Spinal cord (tissue), 10 donors: Measurements from ENCODE around the gene ALKBH2. TPM values are rescaled to one million over a fixed set of nuclear protein-coding genes. Genes with fewer than 3 reads are reported as not detected.
A peak's percentile ranks its signal among the peaks of the same experiment; 100 is the strongest.

Experiments used
- DNase-seq, 6 donors: peaks; one replicate each; pipeline versions ENCODE4 v3.0.0 to v3.0.0-alpha.2; 2013 to 2015; ENCODE audit warnings: low spot score in 6 of 6, low read depth in 4 of 6
- H3K27ac ChIP-seq: one replicate; pipeline ENCODE4 v1.5.1; 2013; ENCODE audit warnings: low read depth, low read length, control low read depth
- H3K27me3 ChIP-seq: one replicate; pipeline ENCODE4 v1.6.1; 2013; ENCODE audit warnings: low read length; ENCODE audit not compliant: control insufficient read depth, insufficient read depth
- H3K36me3 ChIP-seq: one replicate; pipeline ENCODE4 v1.6.1; 2013; ENCODE audit warnings: low read length; ENCODE audit not compliant: control insufficient read depth, insufficient read depth
- H3K4me1 ChIP-seq: one replicate; pipeline ENCODE4 v1.6.1; 2013; ENCODE audit warnings: low read length; ENCODE audit not compliant: control insufficient read depth, insufficient read depth
- H3K4me3 ChIP-seq: one replicate; pipeline ENCODE4 v1.5.1; 2013; ENCODE audit warnings: low read depth, low read length, control low read depth
- H3K9me3 ChIP-seq: one replicate; pipeline ENCODE4 v1.6.1; 2013; ENCODE audit warnings: low read length; ENCODE audit not compliant: control insufficient read depth, insufficient read depth
- WGBS: methylation state at CpG from one replicate; pipeline ENCODE4 v1.1.5; 2013; ENCODE audit warnings: missing lambda C conversion rate; ENCODE audit not compliant: insufficient coverage; 5-methylcytosine and 5-hydroxymethylcytosine counted together
- polyA plus RNA-seq, 2 donors: library from polyadenylated mRNA; unstranded; fragments of 120-200 nt; gene quantifications; one replicate each; pipeline ENCODE4 v1.2.1, GENCODE V29; 2013; ENCODE audit not compliant: insufficient read length in 2 of 2
- total RNA-seq, 2 donors: library from RNA; depleted of rRNA in 1 of 2; stranded (reverse); fragments of 120-200 nt in 1 of 2; fragments of >200 nt in 1 of 2; gene quantifications; one replicate each; pipeline versions ENCODE4 v1.2.3 to v1.2.4, GENCODE V29; 2013 to 2014
- donor health status: healthy.

Gene ALKBH2
- total and polyA plus RNA-seq, 4 donors: 14.2 to 33.9 (median 28.4) TPM

DNA sequence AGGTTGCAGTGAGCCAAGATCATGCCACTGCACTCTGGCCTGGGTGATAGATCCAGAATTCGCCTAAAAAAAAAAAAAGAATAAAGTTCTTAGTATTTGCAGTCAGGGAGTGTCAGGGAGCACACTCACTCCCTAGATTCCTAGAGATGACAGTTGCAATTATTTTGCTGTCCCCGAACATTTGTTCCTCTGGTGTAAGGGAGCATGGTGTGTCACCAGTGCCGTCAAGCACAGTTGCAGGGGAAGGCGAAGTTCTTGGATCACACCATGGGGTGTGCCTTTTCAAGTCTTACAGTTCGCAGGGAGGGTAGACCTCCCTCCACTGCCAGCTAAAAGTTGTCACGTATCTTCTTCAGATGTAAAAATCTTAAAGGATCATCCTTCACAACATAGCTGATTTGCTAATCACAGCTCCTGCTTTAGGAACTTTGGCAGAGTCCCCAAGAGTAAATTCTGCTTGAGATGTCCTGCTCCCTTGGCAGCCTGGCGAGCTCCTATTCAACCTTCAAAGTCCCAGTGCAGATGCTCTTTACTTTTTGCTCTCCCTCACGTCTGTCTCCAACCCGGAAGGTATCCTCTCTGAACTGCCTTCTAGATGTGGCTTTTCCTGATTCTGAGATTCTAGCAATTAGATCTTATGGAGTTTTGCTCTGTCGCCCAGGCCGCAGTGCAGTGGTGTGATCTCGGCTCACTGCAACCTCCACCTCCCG, 34.4 kb upstream of the ALKBH2 start:
- Histone ChIP-seq H3K9me3 (no peaks in the 10 kb centered on the region), H3K27me3 (no peaks in the 10 kb centered on the region), H3K4me3 (no peak overlapping the region), H3K4me1 (peaks cover 10% of the 10 kb centered on the region), H3K36me3 (no peaks in the 10 kb centered on the region), H3K27ac (no peak overlapping the region)
- WGBS: 92% methylated on average over 9 of the region's 13 CpGs
- DNase-seq: no peak

DNA sequence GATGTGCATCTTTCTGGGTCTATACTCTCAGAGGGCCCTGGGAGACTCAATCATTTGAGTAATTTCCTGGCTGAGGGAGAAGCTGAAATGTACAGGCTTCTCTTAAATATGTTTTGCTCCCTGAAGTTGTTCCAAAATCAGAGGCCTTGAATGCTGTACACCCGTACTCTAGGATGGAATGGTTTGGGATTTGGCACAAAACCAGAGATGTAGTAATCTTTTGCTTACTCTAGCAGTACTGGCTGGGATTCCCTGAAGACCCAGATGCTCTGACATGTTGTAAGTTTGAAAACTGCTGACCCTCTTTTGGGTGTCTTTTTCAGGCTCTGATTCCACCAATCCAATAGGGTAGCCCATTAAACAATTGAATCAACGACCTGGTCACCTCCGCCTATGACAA, 33.5 kb upstream of the ALKBH2 start:
- H3K4me1 ChIP-seq: peaks cover 10% of the 10 kb centered on the region
- no peaks in the 10 kb centered on the region for H3K9me3 ChIP-seq
- 94% methylated on average over 3 of the region's 3 CpGs for WGBS
- H3K27me3 ChIP-seq: no peaks in the 10 kb centered on the region
- DNase-seq: no peak
- no peaks in the 10 kb centered on the region for H3K36me3 ChIP-seq
- H3K4me3 ChIP-seq: no peak overlapping the region
- H3K27ac ChIP-seq: no peak overlapping the region

DNA sequence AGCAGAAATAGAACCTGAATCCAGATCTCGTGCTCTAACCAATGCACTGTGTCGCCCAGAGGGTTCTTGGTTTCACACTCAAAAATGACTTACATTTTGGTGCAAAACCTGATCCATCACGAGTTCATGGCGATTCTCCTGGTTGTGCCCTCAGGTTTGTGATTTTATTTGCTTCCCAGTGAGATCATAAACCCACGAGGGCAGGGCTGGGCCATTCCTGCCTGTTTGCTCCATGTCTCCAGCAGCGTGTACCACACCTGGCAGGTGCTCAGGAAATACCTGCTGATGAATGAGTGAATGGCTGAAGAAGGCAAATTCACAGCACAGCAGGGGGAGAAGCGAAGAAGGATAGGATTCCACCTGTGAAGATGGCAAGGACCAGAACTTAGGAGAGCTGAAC, 32.5 kb upstream of the ALKBH2 start:
- Histone ChIP-seq H3K36me3 (peaks cover 2% of the 10 kb centered on the region), H3K9me3 (no peaks in the 10 kb centered on the region), H3K27ac (no peak overlapping the region), H3K4me1 (no peaks in the 10 kb centered on the region), H3K27me3 (no peaks in the 10 kb centered on the region), H3K4me3 (no peak overlapping the region)
- WGBS: 87% methylated on average over 6 of the region's 7 CpGs
- no peak for DNase-seq

DNA sequence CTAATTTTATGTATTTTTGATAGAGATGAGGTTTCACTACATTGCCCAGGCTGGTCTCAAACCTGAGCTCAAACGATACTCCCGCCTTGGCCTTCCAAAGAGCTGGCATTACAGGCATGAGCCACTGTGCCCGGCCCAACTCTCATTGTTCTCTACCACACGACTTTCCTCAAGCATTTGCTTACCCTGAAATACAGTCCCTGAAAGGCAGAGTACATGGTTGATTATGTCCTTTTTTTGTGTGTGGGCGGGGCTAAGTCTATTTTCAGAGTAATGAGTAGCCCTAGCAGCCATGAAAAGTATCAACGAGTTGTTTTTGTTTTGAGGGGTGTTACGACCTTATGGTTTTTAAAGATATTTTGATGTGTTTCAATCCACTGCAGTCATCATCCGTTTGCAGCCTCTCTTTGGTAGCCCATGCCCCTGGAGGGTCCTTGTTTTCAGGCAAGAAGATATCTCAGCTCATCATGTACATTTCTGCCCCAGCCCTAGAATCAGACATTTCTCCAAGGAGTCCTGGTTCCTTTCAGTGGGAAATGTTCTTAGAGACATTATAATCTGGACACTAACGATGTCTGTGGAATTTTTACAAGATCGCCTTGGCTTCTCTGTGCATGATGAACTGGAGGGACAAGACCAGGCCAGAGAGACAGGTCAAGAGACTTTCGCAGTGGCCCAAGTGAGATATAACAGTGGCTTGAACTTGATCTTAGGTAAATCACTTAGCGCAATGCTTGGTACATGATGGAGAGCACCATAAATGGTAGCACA, 31.8 kb upstream of the ALKBH2 start:
- Histone ChIP-seq H3K9me3 (no peaks in the 10 kb centered on the region), H3K27ac (no peak overlapping the region), H3K36me3 (peaks cover 2% of the 10 kb centered on the region), H3K4me1 (no peaks in the 10 kb centered on the region), H3K27me3 (no peaks in the 10 kb centered on the region), H3K4me3 (no peak overlapping the region)
- 85% methylated on average over 4 of the region's 12 CpGs for WGBS
- DNase-seq: no peak

DNA sequence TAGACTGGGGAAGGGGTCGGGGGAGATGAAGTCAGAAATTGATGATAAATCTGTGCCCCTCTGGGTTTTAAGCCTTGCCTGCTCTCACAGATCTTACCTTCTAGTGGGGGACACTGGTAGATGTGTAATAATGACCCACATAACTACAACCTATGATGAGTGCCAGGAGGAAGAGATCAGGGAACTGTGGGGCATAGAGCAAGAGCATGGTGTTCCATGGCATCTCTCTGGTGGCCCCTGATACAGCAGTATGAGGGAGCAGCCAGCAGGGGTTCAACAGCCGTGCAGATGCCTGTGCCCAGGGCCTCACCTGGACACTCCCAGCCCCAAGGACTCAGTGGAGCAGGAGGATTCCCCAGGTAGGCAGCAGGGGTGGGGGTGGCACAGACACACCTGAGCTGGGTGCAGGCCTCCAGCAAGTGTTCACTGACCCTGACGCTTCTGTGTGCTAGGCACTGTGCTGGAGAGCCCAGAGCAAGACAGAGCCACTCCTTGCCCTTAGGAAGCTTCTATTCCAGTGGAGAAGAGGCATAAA, 28.1 kb upstream of the ALKBH2 start:
- no peak for DNase-seq
- Histone ChIP-seq H3K27me3 (no peaks in the 10 kb centered on the region), H3K36me3 (peaks cover 2% of the 10 kb centered on the region), H3K27ac (no peak overlapping the region), H3K4me1 (peaks cover 2% of the 10 kb centered on the region), H3K4me3 (no peak overlapping the region), H3K9me3 (no peaks in the 10 kb centered on the region)
- WGBS: 83% methylated on average over 2 of the region's 3 CpGs

DNA sequence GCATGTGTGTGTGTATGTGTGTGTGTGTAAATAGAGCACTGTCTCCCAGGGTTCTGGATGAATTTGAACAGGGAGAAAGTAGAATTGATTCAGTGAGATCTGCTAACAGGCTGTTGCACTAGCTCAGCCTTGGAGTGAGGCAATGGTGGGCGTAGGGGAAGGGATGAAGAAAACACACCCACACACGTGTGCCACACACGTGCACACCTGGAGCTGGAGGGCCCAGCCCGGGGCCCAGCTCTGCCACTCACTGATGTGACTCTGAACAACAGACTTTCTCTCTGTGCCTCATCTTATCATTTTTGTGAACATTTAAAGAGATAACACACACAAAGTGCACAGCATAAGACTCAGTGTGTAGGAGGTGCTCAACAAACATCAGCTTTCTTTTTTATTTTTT, 27.3 kb upstream of the ALKBH2 start:
- DNase-seq: no peak
- Histone ChIP-seq H3K27me3 (no peaks in the 10 kb centered on the region), H3K9me3 (no peaks in the 10 kb centered on the region), H3K27ac (no peak overlapping the region), H3K4me1 (peaks cover 10% of the 10 kb centered on the region), H3K36me3 (peaks cover 2% of the 10 kb centered on the region), H3K4me3 (no peak overlapping the region)
- WGBS: 93% methylated on average over 2 of the region's 4 CpGs

DNA sequence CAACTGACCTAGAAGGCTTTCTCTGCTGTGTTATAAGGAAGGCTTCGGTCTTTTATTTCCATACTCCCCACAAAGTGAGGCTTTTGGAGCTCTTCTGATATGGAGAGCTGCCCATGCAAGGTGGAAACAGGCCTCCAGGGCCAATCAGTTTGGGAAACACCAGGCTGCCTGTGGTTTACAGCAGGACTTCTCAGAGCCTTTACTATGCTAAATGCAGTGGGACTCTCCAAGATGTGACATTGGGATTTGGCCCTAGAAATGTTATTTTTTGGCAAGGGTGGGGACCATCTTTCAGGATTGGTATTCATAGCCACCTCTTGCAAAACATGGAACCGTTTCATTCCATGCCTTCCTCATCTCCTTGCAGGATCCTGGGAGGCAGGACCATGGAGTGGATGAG, 26.8 kb upstream of the ALKBH2 start:
- H3K27me3 ChIP-seq: no peaks in the 10 kb centered on the region
- 80% methylated on average over 1 of the region's 2 CpGs for WGBS
- no peaks in the 10 kb centered on the region for H3K9me3 ChIP-seq
- no peak for DNase-seq
- H3K4me3 ChIP-seq: no peak overlapping the region
- H3K4me1 ChIP-seq: peaks cover 13% of the 10 kb centered on the region
- peaks cover 2% of the 10 kb centered on the region for H3K36me3 ChIP-seq
- H3K27ac ChIP-seq: no peak overlapping the region

DNA sequence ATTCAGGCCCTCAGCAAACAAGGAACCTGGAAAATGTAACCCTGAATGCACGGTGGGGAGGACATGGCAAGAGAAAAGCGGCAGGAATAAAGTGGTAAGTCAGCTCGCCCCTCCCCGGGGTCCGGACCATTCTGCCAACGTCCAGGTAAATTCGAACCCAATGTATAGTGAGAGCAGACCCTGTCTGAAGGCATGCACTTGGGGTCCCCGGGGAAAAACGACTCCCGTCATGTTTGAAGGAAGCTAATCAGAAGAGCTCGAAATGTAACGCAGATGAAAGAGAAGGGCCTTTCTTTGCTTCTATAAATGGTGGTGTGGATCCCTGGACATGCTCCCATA, 23.3 kb upstream of the ALKBH2 start:
- Histone ChIP-seq H3K4me1 (peaks cover 18% of the 10 kb centered on the region), H3K9me3 (no peaks in the 10 kb centered on the region), H3K4me3 (no peak overlapping the region), H3K27me3 (no peaks in the 10 kb centered on the region), H3K27ac (peak overlapping the region; percentile 76), H3K36me3 (peaks cover 2% of the 10 kb centered on the region)
- 86% methylated on average over 7 of the region's 12 CpGs for WGBS
- DNase-seq: no peak

DNA sequence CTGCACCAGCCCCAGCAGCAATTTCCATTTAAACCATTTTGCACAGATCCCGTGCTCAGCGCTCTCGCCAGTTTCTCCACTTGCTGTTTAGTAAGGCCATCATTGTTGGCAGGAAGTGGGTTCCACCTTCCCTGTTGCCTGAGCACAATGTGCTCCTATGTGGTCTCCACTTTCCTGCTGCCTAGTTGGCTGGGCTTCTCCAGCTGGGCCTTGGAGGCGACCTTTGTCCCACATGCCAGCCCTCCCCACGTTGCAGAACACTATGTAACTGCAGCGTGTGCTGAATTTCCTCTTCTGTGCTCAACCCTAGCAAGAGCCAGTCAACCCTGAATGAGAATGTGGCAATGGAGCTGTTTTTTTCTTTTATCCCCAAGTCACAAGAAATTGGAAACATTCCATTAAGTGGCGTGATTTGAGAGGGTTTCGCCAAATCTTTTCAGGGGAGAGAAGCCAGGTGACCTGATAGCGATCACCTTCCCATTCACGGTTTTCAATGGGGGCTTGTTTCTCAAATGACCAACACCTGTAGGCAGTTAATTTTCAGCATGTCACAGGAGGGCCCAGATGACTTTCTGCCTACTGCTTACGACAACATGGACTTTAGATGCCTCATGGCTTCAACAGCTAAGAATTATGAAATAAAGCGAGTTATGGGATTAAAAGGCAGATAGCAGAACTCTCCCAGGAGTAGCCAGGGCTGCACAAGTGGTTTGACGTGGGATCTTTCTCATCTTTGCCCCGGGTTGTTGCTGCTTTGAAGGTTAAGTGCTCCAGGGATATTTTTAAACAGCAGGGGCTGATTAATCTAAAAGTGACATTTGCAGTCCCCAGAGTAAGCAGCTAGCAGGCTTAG, 22.7 kb upstream of the ALKBH2 start, which contains the start of gene ACACB:
Gene ACACB (plus strand): TSS at position 830 of the 853 bp plus-strand sequence. CDS start 22,819 bp downstream, outside the sequence.
- Histone ChIP-seq H3K36me3 (peaks cover 5% of the 10 kb centered on the region), H3K27ac (peak within 1 kb of the TSS; percentile 76), H3K4me3 (no peak within 1 kb of the TSS), H3K27me3 (no peaks in the 10 kb centered on the region), H3K9me3 (no peaks in the 10 kb centered on the region), H3K4me1 (peaks cover 24% of the 10 kb centered on the region)
- 44% methylated on average over 12 of the region's 14 CpGs for WGBS
- peak in 2 of 6 donors; percentile 60 to 76 for DNase-seq
